ENCODE data around the gene HOXA7. TPM values are rescaled to one million over a fixed set of nuclear protein-coding genes. Genes with fewer than 3 reads are reported as not detected.
A peak's percentile ranks its signal among the peaks of the same experiment; 100 is the strongest.

Gene HOXA7
- total RNA-seq, 4 donors from 2014 or later: 7.0 to 22.9 (median 12.8) TPM

GRCh38 chr7:27182285-27182841, 25.9 kb upstream of the HOXA7 start:
- peaks cover 21 to 47% (median 41%) of the 10 kb centered on the region in 4 donors for H3K4me1 ChIP-seq
- H3K27ac ChIP-seq: peak overlapping the region; percentile 95 to 99 (median 98)
- TF ChIP-seq, protein P1, sequence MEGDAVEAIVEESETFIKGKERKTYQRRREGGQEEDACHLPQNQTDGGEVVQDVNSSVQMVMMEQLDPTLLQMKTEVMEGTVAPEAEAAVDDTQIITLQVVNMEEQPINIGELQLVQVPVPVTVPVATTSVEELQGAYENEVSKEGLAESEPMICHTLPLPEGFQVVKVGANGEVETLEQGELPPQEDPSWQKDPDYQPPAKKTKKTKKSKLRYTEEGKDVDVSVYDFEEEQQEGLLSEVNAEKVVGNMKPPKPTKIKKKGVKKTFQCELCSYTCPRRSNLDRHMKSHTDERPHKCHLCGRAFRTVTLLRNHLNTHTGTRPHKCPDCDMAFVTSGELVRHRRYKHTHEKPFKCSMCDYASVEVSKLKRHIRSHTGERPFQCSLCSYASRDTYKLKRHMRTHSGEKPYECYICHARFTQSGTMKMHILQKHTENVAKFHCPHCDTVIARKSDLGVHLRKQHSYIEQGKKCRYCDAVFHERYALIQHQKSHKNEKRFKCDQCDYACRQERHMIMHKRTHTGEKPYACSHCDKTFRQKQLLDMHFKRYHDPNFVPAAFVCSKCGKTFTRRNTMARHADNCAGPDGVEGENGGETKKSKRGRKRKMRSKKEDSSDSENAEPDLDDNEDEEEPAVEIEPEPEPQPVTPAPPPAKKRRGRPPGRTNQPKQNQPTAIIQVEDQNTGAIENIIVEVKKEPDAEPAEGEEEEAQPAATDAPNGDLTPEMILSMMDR (IDR thresholded peaks at IDR 0.05): no peak
- no peak for TF ChIP-seq POLR2A (IDR thresholded peaks at IDR 0.05)
- no peak for TF ChIP-seq EP300 (IDR thresholded peaks at IDR 0.05; ENCODE audit: low read depth)
- TF ChIP-seq POLR2AphosphoS5 (IDR thresholded peaks at IDR 0.05): no peak
- H3K4me3 ChIP-seq: peak overlapping the region in 3 of 4 donors; percentile 56 to 79 (median 68)
- H3K27me3 ChIP-seq: peaks cover 42% of the 10 kb centered on the region
- no peaks in the 10 kb centered on the region for H3K36me3 ChIP-seq
- DNase-seq: peak; percentile 14
- H3K9me3 ChIP-seq: no peaks in the 10 kb centered on the region
- intact Hi-C loops (cut with DNase I; ENCODE audit: low total_unique reads): no loop called here
- in situ Hi-C loops (cut with MboI; ENCODE audit: low pct_ligation_motif_present in 1 of 4, low pct_unique_long_range_greater_than_20kb in 1 of 4, low sequenced_read_pairs in 3 of 4): loop anchor here in 3 of 4 donors (10.0 to 25.0 kb wide), 2 partner anchors 1320 to 1328 kb away; no protein-coding TSS in a partner anchor
- 20 to 24% methylated on average over 2 to 4 of the region's 4 CpGs for WGBS, 2 donors (ENCODE audit: low coverage in 1 of 2)

DNA sequence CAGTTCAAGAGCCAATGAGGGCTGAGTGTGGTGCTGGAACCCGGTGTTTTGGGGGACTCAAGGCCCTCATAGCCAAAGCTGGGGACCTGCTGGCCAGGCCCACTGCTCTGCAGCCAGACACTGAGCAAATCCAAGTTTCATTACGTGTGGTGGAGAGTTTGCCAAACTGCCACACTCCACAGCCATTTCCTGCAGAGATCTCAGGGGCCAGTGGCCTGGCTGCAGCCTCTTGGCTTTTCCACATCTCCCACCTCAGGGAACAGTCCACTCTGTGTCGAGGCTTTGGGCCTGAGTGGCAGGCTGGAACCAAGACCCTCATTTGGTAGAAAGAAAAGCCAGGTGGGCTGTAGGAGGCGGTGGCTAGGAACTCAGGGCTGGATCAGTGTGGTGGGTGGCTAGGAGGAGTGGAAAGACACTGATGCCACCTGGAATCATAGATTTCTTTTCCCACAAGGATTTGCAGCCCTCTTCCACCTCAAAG, 25.4 kb upstream of the HOXA7 start:
- Histone ChIP-seq H3K36me3 (no peaks in the 10 kb centered on the region), H3K4me3 (peak overlapping the region in 2 of 4 donors; percentile 68 to 79), H3K9me3 (no peaks in the 10 kb centered on the region), H3K27ac (peak overlapping the region; percentile 95 to 99 (median 98)), H3K27me3 (peaks cover 42% of the 10 kb centered on the region), H3K4me1 (peaks cover 21 to 46% (median 41%) of the 10 kb centered on the region in 4 donors)
- in situ Hi-C loops (cut with MboI; ENCODE audit: low pct_ligation_motif_present in 1 of 4, low pct_unique_long_range_greater_than_20kb in 1 of 4, low sequenced_read_pairs in 3 of 4) (loop anchor here in 3 of 4 donors (10.0 to 25.0 kb wide), 2 partner anchors 1320 to 1327 kb away; no protein-coding TSS in a partner anchor), intact Hi-C loops (cut with DNase I; ENCODE audit: low total_unique reads) (no loop called here)
- peak; percentile 19 for DNase-seq
- TF ChIP-seq POLR2A (IDR thresholded peaks at IDR 0.05) (no peak), POLR2AphosphoS5 (IDR thresholded peaks at IDR 0.05) (peak in 2 of 3 donors; percentile 15 to 25), EP300 (IDR thresholded peaks at IDR 0.05; ENCODE audit: low read depth) (no peak)
- TF ChIP-seq, protein P1 (IDR thresholded peaks at IDR 0.05): no peak
- 26% methylated on average over 4 of the region's 4 CpGs; no CpG with 5 or more reads in 1 of the 2 donors for WGBS, 2 donors (ENCODE audit: low coverage in 1 of 2)

GRCh38 chr7:27180431-27181420, 24.3 kb upstream of the HOXA7 start:
- intact Hi-C loops (cut with DNase I; ENCODE audit: low total_unique reads) (no loop called here), in situ Hi-C loops (cut with MboI; ENCODE audit: low pct_ligation_motif_present in 1 of 4, low pct_unique_long_range_greater_than_20kb in 1 of 4, low sequenced_read_pairs in 3 of 4) (loop anchor here in 3 of 4 donors (10.0 to 25.0 kb wide), 2 partner anchors 1318 to 1326 kb away; no protein-coding TSS in a partner anchor)
- Histone ChIP-seq H3K9me3 (no peaks in the 10 kb centered on the region), H3K27ac (peak overlapping the region; percentile 95 to 99 (median 98)), H3K4me1 (peaks cover 21 to 51% (median 42%) of the 10 kb centered on the region in 4 donors), H3K27me3 (peaks cover 32% of the 10 kb centered on the region), H3K36me3 (no peaks in the 10 kb centered on the region), H3K4me3 (peak overlapping the region in 3 of 4 donors; percentile 58 to 67 (median 62))
- DNase-seq: peak; percentile 19
- WGBS, 2 donors (ENCODE audit: low coverage in 1 of 2): 32 to 59% methylated on average over 4 to 12 of the region's 12 CpGs
- no peak for TF ChIP-seq POLR2AphosphoS5 (IDR thresholded peaks at IDR 0.05)
- TF ChIP-seq, protein P1 (IDR thresholded peaks at IDR 0.05): no peak
- no peak for TF ChIP-seq EP300 (IDR thresholded peaks at IDR 0.05; ENCODE audit: low read depth)
- TF ChIP-seq POLR2A (IDR thresholded peaks at IDR 0.05): no peak
